GM21381 (cell line): Measurements from ENCODE around the gene SPINT2.
"Not testable (repeated sequence)": the region's sequence is repeated elsewhere in the genome, so short reads cannot be mapped to it uniquely, and the experiment has no call there.

Experiments used
- ATAC-seq: cut with Tn5 transposase; IDR thresholded peaks from one replicate; pipeline ENCODE4 v1.9.1; 2021; ENCODE audit warnings: mild to moderate bottlenecking, moderate library complexity; ENCODE audit not compliant: unreplicated experiment

SPINT2 gene

GRCh38 chr19:38264486-38265212 lies at the start of gene SPINT2:
SPINT2 (plus strand) TSS chr19:38264573; CDS start chr19:38264893, 320 bp downstream.
- peak; percentile 25 for ATAC-seq

- ATAC-seq, result no peak
These were observed 47.4 kb upstream of the SPINT2 start for GRCh38 chr19:38216785-38217641.

GRCh38 chr19:38218204-38218603 lies 46.2 kb upstream of the SPINT2 start:
- no peak for ATAC-seq

- no peak for ATAC-seq
These were observed 45.2 kb upstream of the SPINT2 start for GRCh38 chr19:38219221-38219620.

GRCh38 chr19:38221421-38221820 lies 43.0 kb upstream of the SPINT2 start:
- ATAC-seq, result no peak

GRCh38 chr19:38221919-38222830 lies 42.2 kb upstream of the SPINT2 start:
- no peak for ATAC-seq

GRCh38 chr19:38223119-38223523 lies 41.3 kb upstream of the SPINT2 start:
- no peak for ATAC-seq

GRCh38 chr19:38223617-38224013 lies 40.8 kb upstream of the SPINT2 start:
- no peak for ATAC-seq

GRCh38 chr19:38224014-38224862 lies 40.1 kb upstream of the SPINT2 start, which contains the start of gene DPF1:
DPF1 (minus strand) TSS chr19:38224222; CDS start chr19:38224142, 80 bp downstream.
- peak; percentile 74 for ATAC-seq

GRCh38 chr19:38224863-38225218 lies 39.5 kb upstream of the SPINT2 start:
- not testable (repeated sequence) for ATAC-seq

GRCh38 chr19:38227287-38228004 lies 36.9 kb upstream of the SPINT2 start:
- ATAC-seq, result no peak

GRCh38 chr19:38228005-38228377 lies 36.4 kb upstream of the SPINT2 start:
- ATAC-seq, result no peak

- no peak for ATAC-seq
These were observed 35.6 kb upstream of the SPINT2 start for GRCh38 chr19:38228491-38229439.

GRCh38 chr19:38229585-38230073 lies 34.7 kb upstream of the SPINT2 start:
- ATAC-seq, result peak; percentile 65

- not testable (repeated sequence) for ATAC-seq
These were observed 33.8 kb upstream of the SPINT2 start for GRCh38 chr19:38230506-38231133.

- ATAC-seq, result no peak
These were observed 32.5 kb upstream of the SPINT2 start for GRCh38 chr19:38231918-38232317.

GRCh38 chr19:38233740-38234251 lies 30.6 kb upstream of the SPINT2 start:
- no peak for ATAC-seq
